Measurements from ENCODE around the gene FYB1. TPM values are rescaled to one million over a fixed set of nuclear protein-coding genes. Genes with fewer than 3 reads are reported as not detected.
A peak's percentile ranks its signal among the peaks of the same experiment; 100 is the strongest.

Gene FYB1
- polyA plus RNA-seq, 3 donors: 75.3 to 141 (median 118) TPM

DNA sequence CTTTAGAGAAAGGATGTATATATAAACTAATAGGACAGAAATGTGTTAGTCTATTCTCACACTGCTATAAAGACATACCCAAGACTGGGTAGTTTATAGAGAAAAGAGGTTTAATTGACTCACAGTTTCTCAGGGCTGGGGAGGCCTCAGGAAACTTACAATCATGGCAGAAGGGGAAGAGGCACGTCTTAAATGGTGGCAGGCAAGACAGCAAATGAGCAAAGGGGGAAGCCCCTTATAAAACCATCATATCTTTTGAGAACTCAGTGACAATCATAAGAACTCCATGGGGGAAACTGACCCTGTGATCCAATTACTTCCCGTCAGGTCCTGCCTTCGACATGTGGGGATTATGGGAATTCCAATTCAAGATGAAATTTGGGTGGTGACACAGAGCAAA is 136.4 kb downstream of the FYB1 start:
- Mint-ChIP-seq H3K27ac (no peak overlapping the region), H3K27me3 (ENCODE audit: low read depth in 3 of 3) (peaks cover 0 to 1% (median 0%) of the 10 kb centered on the region in 3 donors), H3K9me3 (peaks cover 0 to 3% (median 1%) of the 10 kb centered on the region in 7 donors), H3K4me3 (no peak overlapping the region), H3K36me3 (no peaks in the 10 kb centered on the region), H3K4me1 (peaks cover 2% of the 10 kb centered on the region)
- no peak overlapping the region for H3K4me3 ChIP-seq (replicated peaks in 1 of 3; ENCODE audit: low read depth in 2 of 3, low read length in 3 of 3)
- no peak overlapping the region for H3K4me2 ChIP-seq (replicated peaks; ENCODE audit: extremely low read depth, low read length, poor library complexity, severe bottlenecking)
- H3K9me3 ChIP-seq (replicated peaks in 1 of 2; ENCODE audit: control insufficient read depth in 1 of 2, insufficient read depth in 1 of 2, low read length in 2 of 2): no peaks in the 10 kb centered on the region
- no peaks in the 10 kb centered on the region for H3K79me2 ChIP-seq (ENCODE audit: insufficient read depth, low read length)
- no peak for DNase-seq
- no peaks in the 10 kb centered on the region for H3K4me1 ChIP-seq (ENCODE audit: control insufficient read depth in 1 of 2, insufficient read depth in 2 of 2, low read length in 2 of 2)
- no peak overlapping the region for H3K27ac ChIP-seq (ENCODE audit: low read depth in 1 of 2, low read length in 2 of 2)
- no CpG with 5 or more reads among the region's 3 CpGs for WGBS (ENCODE audit: insufficient coverage)
- H3K9ac ChIP-seq (ENCODE audit: insufficient read depth, low read length, poor library complexity, severe bottlenecking): no peak overlapping the region
- H4K20me1 ChIP-seq (ENCODE audit: insufficient read depth, low read length): no peaks in the 10 kb centered on the region
- no peaks in the 10 kb centered on the region for H3K27me3 ChIP-seq (ENCODE audit: control insufficient read depth in 2 of 2, insufficient read depth in 2 of 2, low read length in 2 of 2)
- TF ChIP-seq, protein P1, sequence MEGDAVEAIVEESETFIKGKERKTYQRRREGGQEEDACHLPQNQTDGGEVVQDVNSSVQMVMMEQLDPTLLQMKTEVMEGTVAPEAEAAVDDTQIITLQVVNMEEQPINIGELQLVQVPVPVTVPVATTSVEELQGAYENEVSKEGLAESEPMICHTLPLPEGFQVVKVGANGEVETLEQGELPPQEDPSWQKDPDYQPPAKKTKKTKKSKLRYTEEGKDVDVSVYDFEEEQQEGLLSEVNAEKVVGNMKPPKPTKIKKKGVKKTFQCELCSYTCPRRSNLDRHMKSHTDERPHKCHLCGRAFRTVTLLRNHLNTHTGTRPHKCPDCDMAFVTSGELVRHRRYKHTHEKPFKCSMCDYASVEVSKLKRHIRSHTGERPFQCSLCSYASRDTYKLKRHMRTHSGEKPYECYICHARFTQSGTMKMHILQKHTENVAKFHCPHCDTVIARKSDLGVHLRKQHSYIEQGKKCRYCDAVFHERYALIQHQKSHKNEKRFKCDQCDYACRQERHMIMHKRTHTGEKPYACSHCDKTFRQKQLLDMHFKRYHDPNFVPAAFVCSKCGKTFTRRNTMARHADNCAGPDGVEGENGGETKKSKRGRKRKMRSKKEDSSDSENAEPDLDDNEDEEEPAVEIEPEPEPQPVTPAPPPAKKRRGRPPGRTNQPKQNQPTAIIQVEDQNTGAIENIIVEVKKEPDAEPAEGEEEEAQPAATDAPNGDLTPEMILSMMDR (IDR thresholded peaks at IDR 0.05): no peak
- no peak overlapping the region for H2AFZ ChIP-seq (ENCODE audit: insufficient read depth, low read depth, low read length, poor library complexity, severe bottlenecking)
- intact Hi-C loops (cut with micrococcal nuclease): loop anchor here in 1 of 2 donors (10.0 kb wide), 1 partner anchor 88 kb away; no protein-coding TSS in a partner anchor
- H3K36me3 ChIP-seq (replicated peaks in 1 of 2; ENCODE audit: control insufficient read depth in 1 of 2, insufficient read depth in 2 of 2, low read length in 2 of 2): no peaks in the 10 kb centered on the region

- no peaks in the 10 kb centered on the region for H4K20me1 ChIP-seq (ENCODE audit: insufficient read depth, low read length)
- Mint-ChIP-seq H3K36me3 (no peaks in the 10 kb centered on the region), H3K9me3 (peaks cover 0 to 3% (median 1%) of the 10 kb centered on the region in 7 donors), H3K4me1 (peaks cover 20% of the 10 kb centered on the region), H3K27me3 (ENCODE audit: low read depth in 3 of 3) (peaks cover 0 to 1% (median 1%) of the 10 kb centered on the region in 3 donors), H3K27ac (peak overlapping the region in 1 of 7 donors; percentile 53), H3K4me3 (no peak overlapping the region)
- TF ChIP-seq, protein P1 (IDR thresholded peaks at IDR 0.05): peak; percentile 90
- no peak overlapping the region for H3K27ac ChIP-seq (ENCODE audit: low read depth in 1 of 2, low read length in 2 of 2)
- peak; percentile 79 to 92 (median 85) for DNase-seq
- no peak overlapping the region for H3K4me3 ChIP-seq (replicated peaks in 1 of 3; ENCODE audit: low read depth in 2 of 3, low read length in 3 of 3)
- no peaks in the 10 kb centered on the region for H3K27me3 ChIP-seq (ENCODE audit: control insufficient read depth in 2 of 2, insufficient read depth in 2 of 2, low read length in 2 of 2)
- no peaks in the 10 kb centered on the region for H3K9me3 ChIP-seq (replicated peaks in 1 of 2; ENCODE audit: control insufficient read depth in 1 of 2, insufficient read depth in 1 of 2, low read length in 2 of 2)
- peaks cover 13 to 19% of the 10 kb centered on the region in 2 donors for H3K4me1 ChIP-seq (ENCODE audit: control insufficient read depth in 1 of 2, insufficient read depth in 2 of 2, low read length in 2 of 2)
- no peak overlapping the region for H2AFZ ChIP-seq (ENCODE audit: insufficient read depth, low read depth, low read length, poor library complexity, severe bottlenecking)
- H3K9ac ChIP-seq (ENCODE audit: insufficient read depth, low read length, poor library complexity, severe bottlenecking): no peak overlapping the region
- H3K4me2 ChIP-seq (replicated peaks; ENCODE audit: extremely low read depth, low read length, poor library complexity, severe bottlenecking): no peak overlapping the region
- 0% methylated on average over 1 of the region's 3 CpGs for WGBS (ENCODE audit: insufficient coverage)
- no peaks in the 10 kb centered on the region for H3K79me2 ChIP-seq (ENCODE audit: insufficient read depth, low read length)
- intact Hi-C loops (cut with micrococcal nuclease): loop anchor here in 1 of 2 donors (10.0 kb wide), 1 partner anchor 86 kb away; no protein-coding TSS in a partner anchor
- no peaks in the 10 kb centered on the region for H3K36me3 ChIP-seq (replicated peaks in 1 of 2; ENCODE audit: control insufficient read depth in 1 of 2, insufficient read depth in 2 of 2, low read length in 2 of 2)
Observed at GRCh38 chr5:39080597-39081204, 138.7 kb downstream of the FYB1 start.

Data from CD14-positive monocyte (primary cell).